Kidney capillary endothelial cell (primary cell): ENCODE results near the gene HM13.
A peak's percentile ranks its signal among the peaks of the same experiment; 100 is the strongest.
"Not testable (repeated sequence)": the region's sequence is repeated elsewhere in the genome, so short reads cannot be mapped to it uniquely, and the experiment has no call there.

Experiments used
- DNase-seq: peaks from one replicate; pipeline ENCODE4 v3.0.0-alpha.2; 2018; ENCODE audit warnings: low spot score

The HM13 gene

DNA sequence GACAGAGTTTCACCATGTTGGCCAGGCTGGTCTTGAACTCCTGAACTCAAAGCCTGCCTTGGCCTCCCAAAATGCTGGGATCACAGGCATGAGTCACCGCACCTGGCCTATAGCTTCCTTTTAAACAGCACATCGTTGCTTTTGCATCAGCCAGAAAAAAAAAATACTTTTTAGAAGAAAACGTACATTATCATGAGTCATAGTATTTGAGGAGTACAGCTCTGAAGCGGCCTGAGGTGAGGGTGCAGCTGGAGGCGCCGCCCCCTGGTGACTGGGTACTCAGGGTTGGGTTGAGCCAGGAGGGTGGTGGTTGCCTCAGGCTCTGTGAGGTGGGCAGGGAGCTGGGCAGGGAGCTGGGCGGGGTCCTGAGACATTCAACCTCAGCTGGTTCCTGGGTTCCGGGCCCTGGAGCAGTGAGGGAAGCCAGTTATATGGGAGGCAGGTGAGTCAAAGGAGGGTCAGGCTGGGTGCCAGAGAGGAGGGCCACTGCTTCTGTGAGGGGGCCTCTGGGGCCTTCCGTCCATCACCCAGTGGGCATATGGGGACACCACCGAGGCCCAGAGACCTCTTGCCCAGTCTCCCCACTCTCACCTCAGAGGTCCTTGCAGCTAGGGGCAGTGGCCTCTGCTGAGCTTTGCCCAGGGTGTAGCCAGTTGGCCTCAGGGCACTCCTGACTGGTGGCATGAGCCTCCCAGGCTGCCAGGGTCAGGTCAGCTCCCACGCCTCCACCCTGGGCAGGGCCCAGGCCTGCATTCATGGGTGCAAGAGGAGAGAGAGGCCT lies 79.2 kb downstream of the HM13 start:
- DNase-seq, result no peak

- DNase-seq, result no peak
Measured at GRCh38 chr20:31594002-31594557, 79.8 kb downstream of the HM13 start.

DNA sequence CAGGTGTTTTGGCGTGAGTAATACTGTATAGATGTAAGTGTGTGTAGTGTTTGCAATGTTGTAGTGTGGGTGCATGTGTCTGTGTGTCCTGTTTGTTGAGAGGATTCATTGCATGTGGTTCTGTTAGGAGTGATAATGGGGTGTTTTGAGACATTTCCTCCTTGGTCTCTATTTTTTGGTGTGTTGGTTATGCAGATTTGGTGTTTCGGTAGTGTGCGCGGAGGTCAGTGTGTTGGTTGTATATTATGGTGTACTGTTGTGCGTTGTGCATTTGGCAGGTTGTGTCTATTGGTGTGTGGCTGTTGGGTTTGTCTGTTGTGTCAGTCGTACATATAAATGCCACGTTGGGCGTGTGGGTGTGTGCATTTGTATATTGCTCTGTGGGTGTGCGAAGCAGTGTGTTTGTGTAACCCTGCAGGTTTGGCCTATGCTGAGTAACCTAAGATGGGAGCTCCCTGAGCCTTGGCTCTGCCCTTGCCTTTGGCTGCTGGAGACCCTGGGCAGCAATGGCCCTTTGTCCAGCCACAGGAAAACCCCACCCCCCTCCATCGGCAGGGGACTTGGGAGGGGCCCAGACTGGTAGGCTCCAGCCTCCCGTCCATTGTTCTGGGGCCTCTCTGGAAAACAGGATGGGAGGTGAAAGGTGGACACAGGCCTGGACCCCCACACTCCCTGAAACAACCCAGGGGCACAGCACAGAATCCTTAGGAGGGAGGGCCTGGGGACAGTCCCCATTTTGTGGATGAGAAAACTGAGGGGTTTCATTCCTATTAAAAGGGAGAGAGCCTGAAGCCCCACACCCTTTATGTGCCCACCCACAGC lies 80.5 kb downstream of the HM13 start:
- peak; percentile 83 for DNase-seq

- no peak for DNase-seq
Measured at GRCh38 chr20:31595380-31595653, 81.1 kb downstream of the HM13 start.

DNA sequence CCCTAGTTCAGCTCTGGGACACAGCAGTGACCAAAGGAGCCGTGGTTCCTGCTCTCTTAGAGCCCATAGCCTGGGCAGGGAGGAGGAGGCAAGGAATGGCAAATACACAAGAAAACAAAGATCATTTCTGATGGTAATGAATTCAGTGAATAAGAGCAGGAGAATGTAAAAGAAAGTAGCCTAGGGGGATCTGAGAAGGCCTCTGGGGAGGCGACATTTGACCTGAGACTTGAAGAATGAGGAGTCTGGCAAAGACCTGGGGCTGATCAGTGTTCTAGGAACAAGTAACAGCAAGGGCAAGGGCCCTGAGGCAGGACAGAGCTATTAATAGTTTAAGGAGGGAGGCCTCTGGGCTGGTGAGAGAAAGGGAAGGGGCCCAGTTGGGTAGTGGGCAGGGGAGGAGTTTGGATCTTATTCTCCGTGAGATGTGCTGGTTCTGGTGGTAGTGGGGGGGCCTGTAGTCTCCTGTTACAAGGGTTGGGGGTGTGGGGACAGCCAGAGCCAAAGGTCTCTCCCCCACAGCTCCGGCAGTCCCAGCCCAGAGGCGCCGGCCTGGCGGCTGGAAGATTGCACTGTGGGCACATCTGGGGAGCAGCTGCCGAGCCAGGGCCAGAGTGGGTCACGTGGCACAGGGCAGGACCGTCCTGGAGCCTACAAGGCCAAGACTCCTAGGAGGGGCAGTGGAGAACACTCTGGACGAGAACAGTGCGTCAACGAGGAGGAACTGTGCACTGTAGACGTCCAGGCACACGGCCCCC lies 81.6 kb downstream of the HM13 start:
- DNase-seq, result peak; percentile 83

DNA sequence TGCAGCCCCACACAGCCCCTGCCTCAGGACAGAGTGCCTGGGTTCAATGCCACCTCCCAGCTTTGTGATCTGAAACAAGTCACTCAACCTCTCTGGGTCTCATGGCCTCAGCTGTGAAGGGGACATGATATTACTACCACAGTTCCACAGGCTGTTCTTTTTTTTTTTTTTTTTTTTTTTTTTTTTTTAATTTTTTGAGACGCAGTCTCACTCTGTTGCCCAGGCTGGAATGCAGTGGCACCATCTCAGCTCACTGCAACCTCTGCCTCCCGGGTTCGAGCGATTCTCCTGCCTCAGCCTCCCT lies 82.1 kb downstream of the HM13 start:
- DNase-seq, result not testable (repeated sequence)

DNA sequence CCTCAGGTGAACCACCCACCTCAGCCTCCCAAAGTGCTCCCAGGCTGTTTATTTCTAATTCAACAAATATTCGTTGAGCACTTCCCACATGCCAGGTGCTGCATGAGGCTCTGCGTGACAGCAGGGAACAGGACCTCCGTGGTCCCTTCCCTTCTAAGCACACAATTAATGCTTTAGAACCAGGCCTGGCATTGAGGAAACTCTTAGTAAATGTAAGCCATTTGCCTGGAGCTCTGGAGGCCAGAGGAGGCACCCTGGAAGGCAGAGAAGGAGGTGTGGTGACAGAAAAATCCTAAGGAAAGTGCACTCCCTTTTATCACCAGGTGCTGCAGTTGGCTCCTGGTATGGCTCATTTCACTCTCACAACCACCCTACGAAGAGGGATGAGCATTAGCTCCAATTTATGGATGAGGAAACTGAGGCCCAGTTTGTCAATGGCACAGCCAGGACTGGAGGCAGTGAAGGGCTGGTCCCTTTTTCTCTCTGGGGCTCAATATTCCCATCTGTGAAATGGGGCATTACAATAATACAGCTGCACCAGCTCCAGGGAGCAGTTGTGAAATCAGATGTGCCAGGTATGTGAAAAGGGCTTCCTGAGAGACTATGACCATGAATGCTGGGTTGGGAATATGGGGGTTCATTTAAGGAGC lies 82.7 kb downstream of the HM13 start:
- no peak for DNase-seq

GRCh38 chr20:31597481-31597855 lies 83.2 kb downstream of the HM13 start:
- no peak for DNase-seq

GRCh38 chr20:31602431-31602778 lies 88.2 kb downstream of the HM13 start:
- no peak for DNase-seq

DNA sequence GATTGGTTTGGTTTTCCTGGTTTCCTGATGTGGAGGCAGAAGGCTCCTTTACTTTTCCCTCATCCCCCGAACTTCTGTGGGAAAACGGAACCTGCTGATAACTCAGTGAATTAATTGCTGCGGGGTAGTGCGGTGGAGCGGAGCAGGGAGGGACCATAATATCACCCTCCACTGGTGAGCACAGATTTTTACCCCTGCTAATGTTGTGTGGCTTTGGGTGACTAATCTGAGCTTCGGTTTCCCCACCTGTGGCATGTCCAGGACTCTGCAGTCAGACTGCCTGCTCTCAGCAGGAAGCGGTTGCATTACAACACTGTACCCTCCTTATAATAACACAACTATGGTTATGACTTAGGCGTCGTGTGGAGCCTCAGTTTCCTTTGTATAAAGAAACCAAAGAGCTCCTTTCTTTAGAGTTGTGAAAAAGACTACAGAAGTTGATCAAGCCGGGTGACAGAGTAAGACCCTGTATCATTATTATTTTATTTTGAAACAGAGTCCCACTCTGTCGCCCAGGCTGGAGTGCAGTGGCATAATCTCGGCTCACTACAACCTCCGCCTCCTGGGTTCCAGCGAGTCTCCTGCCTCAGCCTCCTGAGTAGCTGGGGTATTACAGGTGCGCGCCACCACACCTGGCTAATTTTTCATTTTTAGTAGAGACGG lies 88.7 kb downstream of the HM13 start:
- peak; percentile 48 for DNase-seq

- DNase-seq, result peak; percentile 95
Measured at GRCh38 chr20:31603822-31604566, 89.8 kb downstream of the HM13 start.

GRCh38 chr20:31604567-31605030 lies 90.4 kb downstream of the HM13 start:
- DNase-seq, result peak; percentile 51

GRCh38 chr20:31605031-31605901 lies 91.0 kb downstream of the HM13 start, which contains the start of gene ID1:
Gene ID1, plus strand, starts transcription at chr20:31605289. Its CDS starts 99 bp downstream, at chr20:31605388.
- peak; percentile 90 for DNase-seq

- DNase-seq, result no peak
Measured at GRCh38 chr20:31605902-31606803, 91.9 kb downstream of the HM13 start.

GRCh38 chr20:31606804-31607639 lies 92.8 kb downstream of the HM13 start:
- peak; percentile 92 for DNase-seq

- DNase-seq, result no peak
Measured at GRCh38 chr20:31607640-31608250, 93.5 kb downstream of the HM13 start.

- peak; percentile 90 for DNase-seq
Measured at GRCh38 chr20:31608251-31608945, 94.2 kb downstream of the HM13 start.
